GM06990 (cell line): ENCODE measurements around the gene ZFYVE28.
"Not testable (repeated sequence)": the region's sequence is repeated elsewhere in the genome, so short reads cannot be mapped to it uniquely, and the experiment has no call there.

ENCODE experiments used
- DNase-seq: peaks from one replicate; pipeline ENCODE4 v3.0.0-alpha.2; 2011; ENCODE audit not compliant: insufficient read length; ENCODE audit errors: extremely low read depth
- H3K27me3 ChIP-seq: replicated peaks from 2 replicates; pipeline ENCODE4 v1.6.0; 2011; ENCODE audit warnings: low read length; ENCODE audit not compliant: control insufficient read depth, insufficient read depth
- H3K36me3 ChIP-seq: 2 replicates; pipeline ENCODE4 v1.5.1; 2011; ENCODE audit warnings: low read length; ENCODE audit not compliant: control insufficient read depth, insufficient read depth
- H3K4me3 ChIP-seq: replicated peaks from 2 replicates; pipeline ENCODE4 v1.5.1; 2011; ENCODE audit warnings: low read depth, mild to moderate bottlenecking, control low read depth, low read length
- TF ChIP-seq, protein P1 (sequence below): IDR thresholded peaks from 2 replicates; pipeline ENCODE4 v1.5.1; 2011; ENCODE audit warnings: low read length, control low read depth, mild to moderate bottlenecking, inconsistent platforms; ENCODE audit not compliant: insufficient read depth, poor library complexity, severe bottlenecking

Gene ZFYVE28

DNA sequence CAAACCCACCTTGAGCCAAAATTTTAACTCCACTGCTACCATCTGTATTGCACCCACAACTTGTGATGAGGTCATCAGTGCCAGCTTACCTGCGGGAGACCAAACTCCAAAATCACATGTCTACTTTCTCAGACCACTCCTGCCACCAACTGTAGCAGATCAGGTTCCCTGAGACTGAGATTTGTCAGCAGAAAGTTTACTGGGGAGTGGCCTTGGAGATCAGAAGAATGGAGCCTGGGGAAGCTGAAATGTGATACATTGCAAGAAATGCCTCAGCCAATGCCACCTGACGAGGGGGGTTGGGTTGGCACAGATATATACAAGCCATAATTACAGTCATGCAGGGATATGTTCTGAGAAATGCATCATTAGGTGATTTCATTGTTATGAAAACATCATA lies 195.6 kb downstream of the ZFYVE28 start:
- no peak overlapping the region for H3K4me3 ChIP-seq
- TF ChIP-seq, protein P1, sequence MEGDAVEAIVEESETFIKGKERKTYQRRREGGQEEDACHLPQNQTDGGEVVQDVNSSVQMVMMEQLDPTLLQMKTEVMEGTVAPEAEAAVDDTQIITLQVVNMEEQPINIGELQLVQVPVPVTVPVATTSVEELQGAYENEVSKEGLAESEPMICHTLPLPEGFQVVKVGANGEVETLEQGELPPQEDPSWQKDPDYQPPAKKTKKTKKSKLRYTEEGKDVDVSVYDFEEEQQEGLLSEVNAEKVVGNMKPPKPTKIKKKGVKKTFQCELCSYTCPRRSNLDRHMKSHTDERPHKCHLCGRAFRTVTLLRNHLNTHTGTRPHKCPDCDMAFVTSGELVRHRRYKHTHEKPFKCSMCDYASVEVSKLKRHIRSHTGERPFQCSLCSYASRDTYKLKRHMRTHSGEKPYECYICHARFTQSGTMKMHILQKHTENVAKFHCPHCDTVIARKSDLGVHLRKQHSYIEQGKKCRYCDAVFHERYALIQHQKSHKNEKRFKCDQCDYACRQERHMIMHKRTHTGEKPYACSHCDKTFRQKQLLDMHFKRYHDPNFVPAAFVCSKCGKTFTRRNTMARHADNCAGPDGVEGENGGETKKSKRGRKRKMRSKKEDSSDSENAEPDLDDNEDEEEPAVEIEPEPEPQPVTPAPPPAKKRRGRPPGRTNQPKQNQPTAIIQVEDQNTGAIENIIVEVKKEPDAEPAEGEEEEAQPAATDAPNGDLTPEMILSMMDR = no peak
- H3K27me3 ChIP-seq = no peaks in the 10 kb centered on the region
- no peak for DNase-seq
- H3K36me3 ChIP-seq = peaks cover 2% of the 10 kb centered on the region; the same call in 1 of the 2 replicates

GRCh38 chr4:2221378-2221777 lies 197.1 kb downstream of the ZFYVE28 start:
- not testable (repeated sequence) for H3K36me3 ChIP-seq, H3K27me3 ChIP-seq, H3K4me3 ChIP-seq, DNase-seq

DNA sequence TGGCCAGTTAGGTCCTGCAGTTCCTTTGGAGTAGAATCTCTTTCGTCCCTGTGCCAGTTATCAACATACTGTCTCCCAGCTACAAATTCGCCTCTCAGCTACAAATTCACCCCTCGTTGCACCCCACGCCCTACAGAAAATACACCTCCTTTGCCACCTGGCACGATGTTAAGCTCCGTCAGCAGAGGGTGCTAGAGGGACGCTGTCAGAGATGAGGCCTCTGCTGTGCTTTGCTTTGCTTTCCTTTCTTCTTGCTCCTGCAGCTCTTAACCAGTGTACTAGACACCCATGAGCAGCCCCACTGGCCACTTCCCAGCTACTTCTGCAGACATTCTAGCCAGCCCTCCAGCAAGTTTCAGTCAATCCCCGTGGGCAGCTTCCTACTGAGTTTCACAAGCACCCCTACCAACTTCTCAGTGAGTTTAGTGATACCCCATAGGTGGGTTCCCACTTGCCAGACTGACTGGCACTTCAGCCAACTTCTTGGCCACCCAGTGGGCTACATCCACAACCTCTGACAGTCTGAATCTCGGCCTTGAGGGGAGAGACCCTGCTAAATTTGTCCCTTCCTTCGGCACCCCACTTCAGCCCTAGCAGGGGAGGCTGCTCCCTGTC lies 198.3 kb downstream of the ZFYVE28 start:
- TF ChIP-seq, protein P1 = peak; percentile 94
- DNase-seq = peak; percentile 22
- H3K4me3 ChIP-seq = no peak overlapping the region
- H3K27me3 ChIP-seq = no peaks in the 10 kb centered on the region
- H3K36me3 ChIP-seq = 0 out of 2 replicates have a peak, but pooled peaks cover 2% of the 10 kb centered on the region
